Gastroesophageal sphincter (tissue), 4 donors: Measurements from ENCODE around the gene NRARP. TPM values are rescaled to one million over a fixed set of nuclear protein-coding genes. Genes with fewer than 3 reads are reported as not detected.
A peak's percentile ranks its signal among the peaks of the same experiment; 100 is the strongest.

ENCODE experiments used
- ATAC-seq: fragments of 150-250 bp; one replicate; pipeline ENCODE4 v1.9.1; 2016; ENCODE audit warnings: mild to moderate bottlenecking, moderate library complexity
- H3K27ac ChIP-seq, 4 donors: fragments of 200-600 bp; sonication (generic) in 3 of 4; 1 replicate in 3 of 4; 2 replicates in 1 of 4; pipeline ENCODE4 v1.5.1; 2016 to 2019
- H3K27me3 ChIP-seq: fragments of 200-600 bp; sonication (generic); one replicate; pipeline ENCODE4 v1.5.1; 2019
- H3K36me3 ChIP-seq, 2 donors: fragments of 200-600 bp; sonication (generic); one replicate each; pipeline ENCODE4 v1.5.1; 2019; ENCODE audit warnings: control low read depth in 1 of 2
- H3K4me1 ChIP-seq, 3 donors: fragments of 200-600 bp; sonication (generic); 1 replicate in 2 of 3; 2 replicates in 1 of 3; pipeline ENCODE4 v1.5.1; 2016 to 2019; ENCODE audit warnings: control low read depth in 2 of 3
- H3K4me3 ChIP-seq, 2 donors: fragments of 200-600 bp; sonication (generic); one replicate each; pipeline ENCODE4 v1.5.1; 2019; ENCODE audit warnings: mild to moderate bottlenecking in 1 of 2, moderate library complexity in 1 of 2
- H3K9me3 ChIP-seq, 3 donors: fragments of 200-600 bp; sonication (generic); one replicate each; pipeline ENCODE4 v1.5.1; 2017 to 2019; ENCODE audit warnings: control low read depth in 2 of 3
- EP300 ChIP-seq: sonication (generic); formaldehyde crosslinking; IDR thresholded peaks from one replicate; pipeline ENCODE4 v1.6.1; 2017; ENCODE audit warnings: antibody characterized with exemption, mild to moderate bottlenecking
- POLR2A ChIP-seq, 2 donors: fragments of 450-650 bp; IDR thresholded peaks; one replicate each; pipeline ENCODE4 v1.6.1; 2017; ENCODE audit warnings: antibody characterized with exemption in 2 of 2, mild to moderate bottlenecking in 2 of 2, moderate library complexity in 1 of 2
- POLR2AphosphoS5 ChIP-seq: sonication (generic); formaldehyde crosslinking; IDR thresholded peaks from one replicate; pipeline ENCODE4 v1.6.1; 2017; ENCODE audit warnings: antibody characterized with exemption
- WGBS, 2 donors: methylation state at CpG; one replicate each; pipeline ENCODE4 v1.1.5; 2018; ENCODE audit warnings: low coverage in 1 of 2; 5-methylcytosine and 5-hydroxymethylcytosine counted together
- total RNA-seq, 4 donors: library from RNA; depleted of rRNA; stranded (reverse); fragments of >200 nt; gene quantifications; one replicate each; pipeline ENCODE4 v1.1.0, GENCODE V29; 2016
- TF ChIP-seq, protein P1 (sequence below), 4 experiments: fragments of 200-600 bp in 2 of 4; fragments of 450-650 bp in 2 of 4; sonication (generic) in 1 of 4; IDR thresholded peaks; one replicate each; pipeline ENCODE4 v1.5.1; 2017 to 2019; ENCODE audit warnings: antibody characterized with exemption in 4 of 4, mild to moderate bottlenecking in 2 of 4, moderate library complexity in 2 of 4

Gene NRARP
- total RNA-seq, 4 donors from 2014 or later: 3.8 to 11.3 (median 4.3) TPM

DNA sequence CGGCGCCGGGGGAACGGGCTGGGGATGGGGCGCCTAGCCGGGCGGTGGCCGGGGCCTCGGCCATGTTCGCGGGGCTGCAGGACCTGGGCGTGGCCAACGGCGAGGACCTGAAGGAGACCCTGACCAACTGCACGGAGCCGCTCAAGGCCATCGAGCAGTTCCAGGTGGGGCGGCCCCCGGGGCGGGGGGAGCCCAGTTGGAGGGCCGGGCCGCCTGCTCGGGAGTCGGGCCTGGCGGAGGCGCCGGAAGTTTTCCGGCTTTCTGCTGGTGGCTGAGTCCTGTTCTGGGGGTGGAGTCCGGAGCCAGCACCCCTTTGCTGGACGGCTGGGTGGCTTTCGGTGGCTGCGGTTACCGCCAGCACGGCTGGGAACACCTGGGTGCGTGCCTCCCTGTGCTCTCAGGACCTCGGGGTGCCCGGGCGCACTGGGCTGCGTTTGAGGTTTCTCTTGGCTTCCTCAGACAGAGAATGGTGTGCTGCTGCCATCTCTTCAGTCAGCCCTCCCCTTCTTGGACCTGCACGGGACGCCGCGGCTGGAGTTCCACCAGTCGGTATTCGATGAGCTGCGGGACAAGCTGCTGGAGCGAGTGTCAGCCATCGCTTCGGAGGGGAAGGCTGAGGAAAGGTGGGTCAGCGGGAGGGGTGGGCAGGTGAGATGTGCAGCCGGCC lies 46.5 kb downstream of the NRARP start:
- no peaks in the 10 kb centered on the region for H3K9me3 ChIP-seq
- peak overlapping the region in 3 of 4 donors; percentile 84 to 86 (median 85) for H3K27ac ChIP-seq
- H3K4me1 ChIP-seq: peaks cover 0 to 31% (median 19%) of the 10 kb centered on the region in 3 donors
- H3K27me3 ChIP-seq: peaks cover 9% of the 10 kb centered on the region
- no CpG with 5 or more reads among the region's 51 CpGs for WGBS, 2 donors
- TF ChIP-seq, protein P1, sequence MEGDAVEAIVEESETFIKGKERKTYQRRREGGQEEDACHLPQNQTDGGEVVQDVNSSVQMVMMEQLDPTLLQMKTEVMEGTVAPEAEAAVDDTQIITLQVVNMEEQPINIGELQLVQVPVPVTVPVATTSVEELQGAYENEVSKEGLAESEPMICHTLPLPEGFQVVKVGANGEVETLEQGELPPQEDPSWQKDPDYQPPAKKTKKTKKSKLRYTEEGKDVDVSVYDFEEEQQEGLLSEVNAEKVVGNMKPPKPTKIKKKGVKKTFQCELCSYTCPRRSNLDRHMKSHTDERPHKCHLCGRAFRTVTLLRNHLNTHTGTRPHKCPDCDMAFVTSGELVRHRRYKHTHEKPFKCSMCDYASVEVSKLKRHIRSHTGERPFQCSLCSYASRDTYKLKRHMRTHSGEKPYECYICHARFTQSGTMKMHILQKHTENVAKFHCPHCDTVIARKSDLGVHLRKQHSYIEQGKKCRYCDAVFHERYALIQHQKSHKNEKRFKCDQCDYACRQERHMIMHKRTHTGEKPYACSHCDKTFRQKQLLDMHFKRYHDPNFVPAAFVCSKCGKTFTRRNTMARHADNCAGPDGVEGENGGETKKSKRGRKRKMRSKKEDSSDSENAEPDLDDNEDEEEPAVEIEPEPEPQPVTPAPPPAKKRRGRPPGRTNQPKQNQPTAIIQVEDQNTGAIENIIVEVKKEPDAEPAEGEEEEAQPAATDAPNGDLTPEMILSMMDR (IDR thresholded peaks at IDR 0.05): no peak
- TF ChIP-seq POLR2AphosphoS5 (no peak), EP300 (no peak), POLR2A (IDR thresholded peaks at IDR 0.05) (no peak)
- H3K4me3 ChIP-seq: peak overlapping the region; percentile 87 to 90
- peaks cover 0 to 38% of the 10 kb centered on the region in 2 donors for H3K36me3 ChIP-seq
- peak; percentile 50 for ATAC-seq

DNA sequence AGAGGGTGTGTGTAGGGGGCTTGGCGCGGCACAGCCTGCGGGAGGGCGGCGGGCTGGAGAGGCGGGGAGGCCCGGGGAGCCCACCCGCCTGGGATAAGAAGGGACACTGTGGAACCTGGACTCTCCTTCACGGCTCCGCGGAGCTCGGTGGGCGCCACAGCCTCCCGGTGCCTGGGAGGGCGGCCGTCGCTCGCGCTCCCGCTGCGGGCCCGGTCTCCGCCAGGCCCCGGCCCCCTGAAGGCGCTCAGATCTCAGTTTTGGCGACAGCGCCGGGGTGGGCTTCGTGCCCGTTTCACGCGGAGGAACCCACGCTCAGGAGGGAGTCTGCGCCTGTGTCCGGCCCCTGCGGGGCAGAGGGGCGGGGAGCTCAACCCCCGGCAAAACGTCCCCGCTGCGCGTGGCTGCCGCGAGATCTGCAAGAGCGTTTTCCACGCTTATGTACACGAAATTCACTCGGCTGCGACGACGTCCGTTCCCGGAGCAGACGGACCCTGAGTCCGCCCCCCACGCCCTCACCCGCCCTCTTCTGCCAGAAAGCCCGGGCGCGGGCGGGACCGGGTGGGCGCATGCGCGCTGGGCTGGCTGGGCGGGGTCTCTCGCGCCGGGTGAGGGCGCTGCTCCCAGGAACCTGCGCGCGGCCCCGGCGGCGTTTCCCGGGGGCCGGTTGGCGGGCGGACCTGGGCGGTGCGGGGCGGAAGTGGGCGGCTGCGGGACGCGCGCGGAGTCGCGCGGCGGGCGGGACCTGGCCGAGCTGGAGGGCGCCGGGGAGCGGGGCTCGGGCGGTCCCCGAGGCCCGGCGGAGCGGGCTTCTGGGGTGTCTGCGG lies 47.2 kb downstream of the NRARP start, which contains the start of gene NELFB:
NELFB (plus strand) TSS at position 704 of the 824 bp plus-strand sequence.
- 0% methylated on average over 5 of the region's 105 CpGs; no CpG with 5 or more reads in 1 of the 2 donors for WGBS, 2 donors
- ATAC-seq: peak; percentile 96
- H3K27ac ChIP-seq: peak within 1 kb of the TSS; percentile 3 to 86 (median 84)

DNA sequence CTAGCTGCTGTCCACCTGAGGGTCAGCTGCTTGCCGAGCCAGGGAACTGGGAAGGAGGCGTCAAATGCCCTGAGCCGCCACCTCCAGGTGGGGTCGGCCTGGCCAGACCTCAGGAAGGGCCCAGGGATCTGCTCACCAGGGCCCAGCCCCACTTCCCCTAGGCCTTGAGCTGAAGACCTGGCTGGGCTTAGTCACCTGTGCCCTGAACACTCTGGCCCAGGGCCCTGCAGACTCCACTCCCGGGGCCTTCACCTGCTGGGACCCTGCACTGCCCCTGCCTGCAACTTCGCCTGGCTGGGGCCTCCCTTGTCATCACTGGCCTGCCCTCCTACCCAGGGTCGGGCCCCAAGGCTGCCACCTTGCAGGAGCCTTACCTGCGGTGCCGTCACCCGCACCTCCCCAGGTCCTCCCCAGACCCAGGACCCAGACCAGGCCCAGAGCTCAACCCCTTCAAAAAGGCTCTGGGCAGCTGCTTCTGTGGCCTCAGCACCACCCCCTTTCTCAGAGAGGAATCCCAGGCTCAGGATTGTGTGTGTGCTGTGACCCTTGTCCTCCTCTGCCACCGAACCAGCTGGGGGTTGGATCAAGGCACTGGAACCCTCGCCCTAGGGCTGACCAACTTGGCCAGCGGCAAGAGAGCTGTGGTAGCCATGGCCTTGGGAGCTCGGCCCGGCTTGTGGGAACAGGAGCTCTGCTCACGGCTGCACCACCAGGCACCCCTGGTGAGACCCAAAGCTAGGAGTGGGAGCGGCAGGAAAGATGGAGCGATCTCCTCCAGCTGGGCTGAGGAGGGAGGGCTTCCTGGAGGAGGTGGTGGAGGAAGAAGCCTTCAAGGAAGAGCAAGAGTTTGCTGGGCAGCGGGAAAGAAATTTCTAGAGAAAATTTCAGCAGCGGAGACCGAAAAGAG lies 48.1 kb downstream of the NRARP start:
- peak overlapping the region in 3 of 4 donors; percentile 84 to 86 (median 85) for H3K27ac ChIP-seq

More for the DNA sequence above, 47.2 kb downstream of the NRARP start, which contains the start of gene NELFB:
- Histone ChIP-seq H3K9me3 (no peaks in the 10 kb centered on the region), H3K4me1 (peaks cover 0 to 31% (median 19%) of the 10 kb centered on the region in 3 donors), H3K36me3 (peaks cover 0 to 36% of the 10 kb centered on the region in 2 donors), H3K4me3 (peak within 1 kb of the TSS; percentile 87 to 90), H3K27me3 (peaks cover 9% of the 10 kb centered on the region)
- TF ChIP-seq, protein P1 (IDR thresholded peaks at IDR 0.05): peak in 3 of 4 experiments; percentile 1 to 45 (median 2)
- TF ChIP-seq POLR2AphosphoS5: peak; percentile 56
- peak; percentile 60 to 61 for TF ChIP-seq POLR2A (IDR thresholded peaks at IDR 0.05)
- TF ChIP-seq EP300: no peak

More for the DNA sequence above, 48.1 kb downstream of the NRARP start:
- H3K9me3 ChIP-seq: no peaks in the 10 kb centered on the region
- H3K27me3 ChIP-seq: peaks cover 9% of the 10 kb centered on the region
- WGBS, 2 donors: 8% methylated on average over 6 of the region's 21 CpGs; no CpG with 5 or more reads in 1 of the 2 donors
- H3K4me3 ChIP-seq: peak overlapping the region; percentile 49 to 90
- no peak for TF ChIP-seq POLR2A (IDR thresholded peaks at IDR 0.05)
- TF ChIP-seq POLR2AphosphoS5: no peak
- TF ChIP-seq, protein P1 (IDR thresholded peaks at IDR 0.05): no peak
- no peak for TF ChIP-seq EP300
- H3K36me3 ChIP-seq: peaks cover 0 to 29% of the 10 kb centered on the region in 2 donors
- H3K4me1 ChIP-seq: peaks cover 0 to 31% (median 19%) of the 10 kb centered on the region in 3 donors
- ATAC-seq: no peak
